Pons (tissue), 1 donor: ENCODE measurements around the gene MAGI1.

Source experiments
- DNase-seq: peaks from one replicate; pipeline ENCODE4 v3.0.0-alpha.2; 2016; ENCODE audit warnings: low spot score

MAGI1 gene

GRCh38 chr3:65706776-65707568, 331.7 kb downstream of the MAGI1 start:
- no peak for DNase-seq

- peak; percentile 18 for DNase-seq
These were observed 332.4 kb downstream of the MAGI1 start for GRCh38 chr3:65706301-65706700.

GRCh38 chr3:65703820-65704219, 334.9 kb downstream of the MAGI1 start:
- no peak for DNase-seq

GRCh38 chr3:65703026-65703425, 335.7 kb downstream of the MAGI1 start:
- no peak for DNase-seq

GRCh38 chr3:65702202-65702601, 336.5 kb downstream of the MAGI1 start:
- no peak for DNase-seq

GRCh38 chr3:65701516-65701915, 337.2 kb downstream of the MAGI1 start:
- DNase-seq, result no peak

GRCh38 chr3:65689436-65689835, 349.3 kb downstream of the MAGI1 start:
- DNase-seq, result no peak

- DNase-seq, result no peak
These were observed 351.0 kb downstream of the MAGI1 start for GRCh38 chr3:65687741-65688140.

- DNase-seq, result peak; percentile 64
These were observed 353.0 kb downstream of the MAGI1 start for GRCh38 chr3:65685621-65686235.

GRCh38 chr3:65678516-65678915, 360.2 kb downstream of the MAGI1 start:
- DNase-seq, result no peak

GRCh38 chr3:65677486-65678010, 361.2 kb downstream of the MAGI1 start:
- DNase-seq, result no peak

GRCh38 chr3:65676580-65676979, 362.1 kb downstream of the MAGI1 start:
- no peak for DNase-seq

GRCh38 chr3:65675011-65675410, 363.7 kb downstream of the MAGI1 start:
- DNase-seq, result no peak

- no peak for DNase-seq
These were observed 364.5 kb downstream of the MAGI1 start for GRCh38 chr3:65674226-65674625.

GRCh38 chr3:65672871-65673815, 365.6 kb downstream of the MAGI1 start:
- DNase-seq, result peak; percentile 69

- no peak for DNase-seq
These were observed 366.7 kb downstream of the MAGI1 start for GRCh38 chr3:65672061-65672460.

- DNase-seq, result no peak
These were observed 367.7 kb downstream of the MAGI1 start for GRCh38 chr3:65671004-65671403.

GRCh38 chr3:65669163-65669875, 369.4 kb downstream of the MAGI1 start:
- DNase-seq, result no peak

GRCh38 chr3:65667963-65668362, 370.8 kb downstream of the MAGI1 start:
- no peak for DNase-seq

GRCh38 chr3:65666448-65667091, 372.1 kb downstream of the MAGI1 start:
- no peak for DNase-seq

- no peak for DNase-seq
These were observed 372.8 kb downstream of the MAGI1 start for GRCh38 chr3:65665915-65666314.
